Natural killer cell treated with Interleukin-12 subunit alpha and Interleukin-12 subunit beta and Interleukin-15 and Interleukin-18, amount 100 ng/mL, for 72 hours (primary cell): ENCODE measurements around the gene CDK5R2. TPM values are rescaled to one million over a fixed set of nuclear protein-coding genes. Genes with fewer than 3 reads are reported as not detected.
"Not testable (repeated sequence)": the region's sequence is repeated elsewhere in the genome, so short reads cannot be mapped to it uniquely, and the experiment has no call there.

Source experiments
- ATAC-seq, 2 donors: fragments of 150-1000 bp; cut with Tn5 transposase in 1 of 2; sonication (Bioruptor Pico), chemical (Tn5 transposase) in 1 of 2; 2 replicates each; pipeline ENCODE4 v1.10.0; 2021
- DNase-seq: peaks from one replicate; pipeline ENCODE4 v3.0.0; 2022; ENCODE audit warnings: low spot score
- H3K27ac Mint-ChIP-seq, 2 donors: 1 replicate in 1 of 2; 2 replicates in 1 of 2; pipeline ENCODE4 v1.8.0; 2022; ENCODE audit warnings: mixed read lengths in 2 of 2, mild to moderate bottlenecking in 1 of 2, moderate library complexity in 1 of 2
- H3K27me3 Mint-ChIP-seq, 2 donors: 1 replicate in 1 of 2; 2 replicates in 1 of 2; pipeline ENCODE4 v1.8.0; 2022; ENCODE audit warnings: mixed read lengths in 2 of 2
- H3K36me3 Mint-ChIP-seq: one replicate; pipeline ENCODE4 v1.8.0; 2022; ENCODE audit warnings: mixed read lengths
- H3K4me1 Mint-ChIP-seq, 2 donors: 1 replicate in 1 of 2; 2 replicates in 1 of 2; pipeline ENCODE4 v1.8.0; 2022; ENCODE audit warnings: low read depth in 2 of 2, mixed read lengths in 2 of 2, mild to moderate bottlenecking in 1 of 2
- H3K4me3 Mint-ChIP-seq: one replicate; pipeline ENCODE4 v1.8.0; 2022; ENCODE audit warnings: mixed read lengths
- H3K9me3 Mint-ChIP-seq: 2 replicates; pipeline ENCODE4 v1.8.0; 2022; ENCODE audit warnings: mixed read lengths
- total RNA-seq, 2 donors: library from RNA; stranded (reverse); gene quantifications; one replicate each; pipeline ENCODE4 v1.2.3, GENCODE V29; 2022

Gene CDK5R2
- total RNA-seq = not detected

GRCh38 chr2:218959141-218959731 is at the start of gene CDK5R2:
Gene CDK5R2 (plus strand): TSS chr2:218959666. CDS start chr2:218959821, 155 bp downstream.
- peaks cover 54 to 67% of the 10 kb centered on the region in 2 donors for H3K27me3 Mint-ChIP-seq
- no peak within 1 kb of the TSS for H3K27ac Mint-ChIP-seq
- no peaks in the 10 kb centered on the region for H3K9me3 Mint-ChIP-seq
- H3K36me3 Mint-ChIP-seq = no peaks in the 10 kb centered on the region
- peak within 1 kb of the TSS; percentile 35 for H3K4me3 Mint-ChIP-seq
- peaks cover 0 to 9% of the 10 kb centered on the region in 2 donors for H3K4me1 Mint-ChIP-seq
- ATAC-seq = peak; percentile 88
- peak; percentile 81 for DNase-seq

- no peak for ATAC-seq
- Mint-ChIP-seq H3K36me3 (no peaks in the 10 kb centered on the region), H3K27ac (no peak overlapping the region), H3K27me3 (peaks cover 20 to 23% of the 10 kb centered on the region in 2 donors), H3K4me3 (no peak overlapping the region), H3K4me1 (peaks cover 4 to 8% of the 10 kb centered on the region in 2 donors), H3K9me3 (no peaks in the 10 kb centered on the region)
- no peak for DNase-seq
Measured at GRCh38 chr2:218910741-218911140, 48.7 kb upstream of the CDK5R2 start.

- H3K4me1 Mint-ChIP-seq = no peaks in the 10 kb centered on the region
- DNase-seq = no peak
- no peaks in the 10 kb centered on the region for H3K9me3 Mint-ChIP-seq
- no peak for ATAC-seq
- H3K4me3 Mint-ChIP-seq = no peak overlapping the region
- no peak overlapping the region for H3K27ac Mint-ChIP-seq
- H3K27me3 Mint-ChIP-seq = peaks cover 33 to 70% of the 10 kb centered on the region in 2 donors
- H3K36me3 Mint-ChIP-seq = no peaks in the 10 kb centered on the region
Measured at GRCh38 chr2:218920504-218920903, 39.0 kb upstream of the CDK5R2 start.

- Mint-ChIP-seq H3K27me3 (peaks cover 47 to 54% of the 10 kb centered on the region in 2 donors), H3K36me3 (no peaks in the 10 kb centered on the region), H3K9me3 (no peaks in the 10 kb centered on the region), H3K27ac (no peak overlapping the region), H3K4me1 (no peaks in the 10 kb centered on the region), H3K4me3 (no peak overlapping the region)
- ATAC-seq (no peak), DNase-seq (no peak)
Measured at GRCh38 chr2:218924757-218925156, 34.7 kb upstream of the CDK5R2 start.

GRCh38 chr2:218925434-218925833 is 34.0 kb upstream of the CDK5R2 start:
- no peak for DNase-seq
- Mint-ChIP-seq H3K9me3 (no peaks in the 10 kb centered on the region), H3K4me3 (no peak overlapping the region), H3K27ac (no peak overlapping the region), H3K36me3 (no peaks in the 10 kb centered on the region), H3K4me1 (no peaks in the 10 kb centered on the region), H3K27me3 (peaks cover 45 to 50% of the 10 kb centered on the region in 2 donors)
- ATAC-seq = no peak

- no peak for DNase-seq
- Mint-ChIP-seq H3K4me3 (no peak overlapping the region), H3K27ac (no peak overlapping the region), H3K4me1 (no peaks in the 10 kb centered on the region), H3K27me3 (peaks cover 37 to 42% of the 10 kb centered on the region in 2 donors), H3K9me3 (no peaks in the 10 kb centered on the region), H3K36me3 (no peaks in the 10 kb centered on the region)
- peak in 1 of 2 donors; percentile 53 for ATAC-seq
Measured at GRCh38 chr2:218927422-218927821, 32.0 kb upstream of the CDK5R2 start.

- no peak overlapping the region for H3K4me3 Mint-ChIP-seq
- H3K4me1 Mint-ChIP-seq = no peaks in the 10 kb centered on the region
- DNase-seq (no peak), ATAC-seq (no peak)
- H3K36me3 Mint-ChIP-seq = no peaks in the 10 kb centered on the region
- H3K9me3 Mint-ChIP-seq = no peaks in the 10 kb centered on the region
- H3K27me3 Mint-ChIP-seq = peaks cover 32 to 40% of the 10 kb centered on the region in 2 donors
- no peak overlapping the region for H3K27ac Mint-ChIP-seq
Measured at GRCh38 chr2:218927876-218928275, 31.6 kb upstream of the CDK5R2 start.

GRCh38 chr2:218930488-218930887 is 29.0 kb upstream of the CDK5R2 start:
- not testable (repeated sequence) for H3K27ac Mint-ChIP-seq

GRCh38 chr2:218931751-218932150 is 27.7 kb upstream of the CDK5R2 start:
- not testable (repeated sequence) for ATAC-seq, H3K36me3 Mint-ChIP-seq, H3K27ac Mint-ChIP-seq, H3K9me3 Mint-ChIP-seq, H3K4me1 Mint-ChIP-seq, H3K4me3 Mint-ChIP-seq, DNase-seq
- peaks cover 28 to 30% of the 10 kb centered on the region in 2 donors for H3K27me3 Mint-ChIP-seq

More at GRCh38 chr2:218930488-218930887, 29.0 kb upstream of the CDK5R2 start:
- peaks cover 24 to 29% of the 10 kb centered on the region in 2 donors for H3K27me3 Mint-ChIP-seq
- not testable (repeated sequence) for ATAC-seq, H3K4me1 Mint-ChIP-seq, H3K4me3 Mint-ChIP-seq, H3K9me3 Mint-ChIP-seq, DNase-seq, H3K36me3 Mint-ChIP-seq

- ATAC-seq (no peak), DNase-seq (no peak)
- Mint-ChIP-seq H3K4me1 (no peaks in the 10 kb centered on the region), H3K9me3 (no peaks in the 10 kb centered on the region), H3K27me3 (peaks cover 37 to 50% of the 10 kb centered on the region in 2 donors), H3K27ac (no peak overlapping the region), H3K4me3 (no peak overlapping the region), H3K36me3 (no peaks in the 10 kb centered on the region)
Measured at GRCh38 chr2:218944759-218945404, 14.6 kb upstream of the CDK5R2 start.

- ATAC-seq (no peak), DNase-seq (no peak)
- no peaks in the 10 kb centered on the region for H3K36me3 Mint-ChIP-seq
- H3K27ac Mint-ChIP-seq = no peak overlapping the region
- H3K4me3 Mint-ChIP-seq = no peak overlapping the region
- no peaks in the 10 kb centered on the region for H3K9me3 Mint-ChIP-seq
- H3K27me3 Mint-ChIP-seq = peaks cover 31 to 41% of the 10 kb centered on the region in 2 donors
- H3K4me1 Mint-ChIP-seq = no peaks in the 10 kb centered on the region
Measured at GRCh38 chr2:218946621-218947020, 12.8 kb upstream of the CDK5R2 start.

- H3K9me3 Mint-ChIP-seq = no peaks in the 10 kb centered on the region
- no peak for DNase-seq
- no peak overlapping the region for H3K4me3 Mint-ChIP-seq
- ATAC-seq = no peak
- no peaks in the 10 kb centered on the region for H3K4me1 Mint-ChIP-seq
- no peak overlapping the region for H3K27ac Mint-ChIP-seq
- no peaks in the 10 kb centered on the region for H3K36me3 Mint-ChIP-seq
- peaks cover 27 to 31% of the 10 kb centered on the region in 2 donors for H3K27me3 Mint-ChIP-seq
Measured at GRCh38 chr2:218952160-218952559, 7.3 kb upstream of the CDK5R2 start.

GRCh38 chr2:218953366-218953954 is 6.0 kb upstream of the CDK5R2 start:
- Mint-ChIP-seq H3K27me3 (peaks cover 37 to 40% of the 10 kb centered on the region in 2 donors), H3K36me3 (no peaks in the 10 kb centered on the region), H3K27ac (no peak overlapping the region), H3K4me1 (no peaks in the 10 kb centered on the region), H3K9me3 (no peaks in the 10 kb centered on the region), H3K4me3 (no peak overlapping the region)
- ATAC-seq (no peak), DNase-seq (no peak)

- no peaks in the 10 kb centered on the region for H3K36me3 Mint-ChIP-seq
- no peak overlapping the region for H3K4me3 Mint-ChIP-seq
- H3K27me3 Mint-ChIP-seq = peaks cover 40 to 43% of the 10 kb centered on the region in 2 donors
- no peak for DNase-seq
- ATAC-seq = no peak
- no peak overlapping the region for H3K27ac Mint-ChIP-seq
- no peaks in the 10 kb centered on the region for H3K9me3 Mint-ChIP-seq
- H3K4me1 Mint-ChIP-seq = no peaks in the 10 kb centered on the region
Measured at GRCh38 chr2:218954541-218955300, 4.7 kb upstream of the CDK5R2 start.
